Right lobe of liver (tissue), 6 donors: ENCODE results near the gene TMEM151B. TPM values are rescaled to one million over a fixed set of nuclear protein-coding genes. Genes with fewer than 3 reads are reported as not detected.

Experiments used
- ATAC-seq, 4 donors: fragments of 200-7000 bp; cut with Tn5 transposase; one replicate each; pipeline ENCODE4 v1.9.1; 2020; ENCODE audit warnings: mild to moderate bottlenecking in 4 of 4, moderate library complexity in 4 of 4
- DNase-seq, 3 donors: peaks; one replicate each; pipeline ENCODE4 v3.0.0-alpha.2; 2020
- H3K27ac ChIP-seq, 3 donors: fragments of 200-600 bp; one replicate each; pipeline ENCODE4 v1.8.0; 2022
- H3K27me3 ChIP-seq, 2 donors: fragments of 200-600 bp; one replicate each; pipeline ENCODE4 v1.8.0; 2022
- H3K36me3 ChIP-seq, 4 donors: fragments of 200-600 bp; sonication (generic) in 1 of 4; one replicate each; pipeline versions ENCODE4 v1.5.1 to v1.8.0; 2017 to 2022; ENCODE audit warnings: control low read depth in 1 of 4
- H3K4me1 ChIP-seq, 4 donors: fragments of 200-600 bp; sonication (generic) in 1 of 4; one replicate each; pipeline versions ENCODE4 v1.5.1 to v1.8.0; 2017 to 2022; ENCODE audit warnings: control low read depth in 1 of 4
- H3K4me3 ChIP-seq, 3 donors: fragments of 200-600 bp; one replicate each; pipeline ENCODE4 v1.8.0; 2022
- H3K9me3 ChIP-seq, 4 donors: fragments of 200-600 bp; sonication (generic) in 1 of 4; one replicate each; pipeline versions ENCODE4 v1.5.1 to v1.8.0; 2017 to 2022; ENCODE audit warnings: control low read depth in 1 of 4
- POLR2A ChIP-seq: fragments of 450-650 bp; IDR thresholded peaks from one replicate; pipeline ENCODE4 v1.6.1; 2017; ENCODE audit warnings: antibody characterized with exemption, mild to moderate bottlenecking
- WGBS: methylation state at CpG from one replicate; pipeline ENCODE4 v1.1.6; 2018; ENCODE audit warnings: low coverage, low lambda C conversion rate; ENCODE audit not compliant: insufficient coverage; ENCODE audit errors: missing lambda C conversion rate; 5-methylcytosine and 5-hydroxymethylcytosine counted together
- intact Hi-C, 2 donors: fragments of 100-400 bp; cut with DNase I; formaldehyde crosslinking; loops; one replicate each; pipeline versions ENCODE4 v1.11.2 to v1.14.1; 2022
- total RNA-seq, 6 experiments: library from RNA; depleted of rRNA in 2 of 6; stranded (reverse); fragments of >200 nt in 2 of 6; fragmentation: NEBNext Ultra II Directional in 3 of 6; extraction: Animal tissue kit (Norgen Biotek cat#: 25700) in 3 of 6; gene quantifications; one replicate each; pipeline versions ENCODE4 v1.1.0 to v1.2.4, GENCODE V29; 2016 to 2023
- TF ChIP-seq, protein P1 (sequence below), 4 donors: fragments of 200-600 bp in 3 of 4; fragments of 450-650 bp in 1 of 4; IDR thresholded peaks; one replicate each; pipeline versions ENCODE4 v1.5.1 to v1.8.0; 2016 to 2022; ENCODE audit warnings: antibody characterized with exemption in 4 of 4, mild to moderate bottlenecking in 2 of 4
- donor health status: DM: no; HTN: yes; CAD: no.
- donor health status: DM: no; HTN: no; CAD: no.
- donor health status: DM: no; HTN: no; CAD: no.
- donor health status: DM: no; HTN: yes; CAD: no.
- donor health status: DM: no; HTN: yes; CAD: no.

TMEM151B gene
- total RNA-seq, 6 experiments from 2014 or later = not detected

DNA sequence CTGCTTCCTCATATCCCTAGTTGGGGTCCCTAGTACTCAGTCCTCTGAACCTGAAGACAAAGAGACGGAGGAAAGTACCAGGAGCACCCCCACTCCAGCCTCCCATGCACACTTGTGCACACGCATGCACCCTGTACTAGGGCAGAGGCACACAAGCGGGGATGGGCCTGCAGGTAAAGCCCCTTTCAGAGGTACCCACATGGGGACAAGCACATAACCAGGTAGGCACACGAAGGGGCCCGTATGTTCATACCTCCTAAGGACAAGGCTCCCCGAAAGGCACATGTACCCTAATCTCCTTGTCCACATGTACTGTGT lies 1.1 kb downstream of the TMEM151B start:
- Histone ChIP-seq H3K9me3 (no peaks in the 10 kb centered on the region), H3K4me3 (no peak overlapping the region)

DNA sequence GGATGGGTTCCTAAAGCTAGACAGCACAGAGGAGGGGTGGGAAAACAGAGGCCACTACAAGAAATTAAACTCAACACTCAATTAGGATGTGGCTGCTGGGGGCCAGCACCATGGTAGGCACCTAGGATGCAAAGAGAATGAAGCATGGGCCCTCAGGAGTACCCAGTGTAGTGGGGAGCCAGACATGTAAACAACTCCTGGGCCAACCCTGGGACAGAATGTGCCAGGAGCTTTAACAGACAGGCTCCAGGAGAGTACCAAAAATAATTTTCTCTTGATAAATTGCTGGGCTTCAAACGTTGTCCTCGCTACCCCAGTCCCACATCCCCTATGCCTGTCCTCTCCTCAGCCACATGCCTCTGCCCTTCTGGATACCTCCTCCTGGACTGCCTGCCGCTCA lies 1.7 kb downstream of the TMEM151B start:
- Histone ChIP-seq H3K4me1 (peaks cover 0 to 4% (median 0%) of the 10 kb centered on the region in 4 donors), H3K27me3 (peaks cover 0 to 9% of the 10 kb centered on the region in 2 donors), H3K4me3 (no peak overlapping the region), H3K27ac (no peak overlapping the region), H3K36me3 (no peaks in the 10 kb centered on the region), H3K9me3 (no peaks in the 10 kb centered on the region)
- peak in 1 of 3 donors; percentile 13 for DNase-seq
- ATAC-seq = no peak
- no peak for TF ChIP-seq POLR2A
- TF ChIP-seq, protein P1, sequence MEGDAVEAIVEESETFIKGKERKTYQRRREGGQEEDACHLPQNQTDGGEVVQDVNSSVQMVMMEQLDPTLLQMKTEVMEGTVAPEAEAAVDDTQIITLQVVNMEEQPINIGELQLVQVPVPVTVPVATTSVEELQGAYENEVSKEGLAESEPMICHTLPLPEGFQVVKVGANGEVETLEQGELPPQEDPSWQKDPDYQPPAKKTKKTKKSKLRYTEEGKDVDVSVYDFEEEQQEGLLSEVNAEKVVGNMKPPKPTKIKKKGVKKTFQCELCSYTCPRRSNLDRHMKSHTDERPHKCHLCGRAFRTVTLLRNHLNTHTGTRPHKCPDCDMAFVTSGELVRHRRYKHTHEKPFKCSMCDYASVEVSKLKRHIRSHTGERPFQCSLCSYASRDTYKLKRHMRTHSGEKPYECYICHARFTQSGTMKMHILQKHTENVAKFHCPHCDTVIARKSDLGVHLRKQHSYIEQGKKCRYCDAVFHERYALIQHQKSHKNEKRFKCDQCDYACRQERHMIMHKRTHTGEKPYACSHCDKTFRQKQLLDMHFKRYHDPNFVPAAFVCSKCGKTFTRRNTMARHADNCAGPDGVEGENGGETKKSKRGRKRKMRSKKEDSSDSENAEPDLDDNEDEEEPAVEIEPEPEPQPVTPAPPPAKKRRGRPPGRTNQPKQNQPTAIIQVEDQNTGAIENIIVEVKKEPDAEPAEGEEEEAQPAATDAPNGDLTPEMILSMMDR (IDR thresholded peaks at IDR 0.05) = no peak
- 49% methylated on average over 2 of the region's 3 CpGs for WGBS
- intact Hi-C loops = no loop called here

More for the DNA sequence above, 1.1 kb downstream of the TMEM151B start:
- Histone ChIP-seq H3K36me3 (no peaks in the 10 kb centered on the region), H3K27ac (no peak overlapping the region), H3K27me3 (peaks cover 0 to 9% of the 10 kb centered on the region in 2 donors), H3K4me1 (peaks cover 0 to 4% (median 0%) of the 10 kb centered on the region in 4 donors)
- ATAC-seq (no peak), DNase-seq (peak in 1 of 3 donors; percentile 40)
- TF ChIP-seq, protein P1 (IDR thresholded peaks at IDR 0.05) = no peak
- TF ChIP-seq POLR2A = no peak
- 100% methylated on average over 1 of the region's 6 CpGs for WGBS
- intact Hi-C loops = no loop called here

DNA sequence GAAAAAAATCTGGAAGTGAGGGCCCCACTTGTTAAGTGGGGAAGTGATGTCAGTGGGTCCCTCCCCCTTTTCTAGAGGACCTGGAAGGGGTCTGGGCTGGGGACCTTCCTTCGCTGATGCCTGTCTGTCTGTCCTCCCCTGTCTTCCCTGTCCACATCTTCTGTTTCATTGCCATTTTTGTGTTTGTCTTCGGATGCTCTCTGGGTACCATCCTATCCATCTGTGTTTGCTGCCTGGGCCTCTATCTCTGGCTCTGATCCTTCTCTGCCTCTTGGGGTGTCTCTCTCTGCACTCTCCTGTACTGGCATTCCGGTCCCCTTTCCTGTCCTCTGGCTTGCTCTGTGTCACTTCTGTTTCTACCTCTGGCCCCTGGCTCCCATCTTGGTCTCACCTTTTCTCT lies 2.3 kb downstream of the TMEM151B start:
- Histone ChIP-seq H3K9me3 (no peaks in the 10 kb centered on the region), H3K27me3 (peaks cover 0 to 9% of the 10 kb centered on the region in 2 donors), H3K4me1 (peaks cover 0 to 4% (median 0%) of the 10 kb centered on the region in 4 donors), H3K27ac (no peak overlapping the region), H3K36me3 (no peaks in the 10 kb centered on the region), H3K4me3 (no peak overlapping the region)
- peak in 1 of 3 donors; percentile 7 for DNase-seq
- TF ChIP-seq POLR2A = no peak
- TF ChIP-seq, protein P1 (IDR thresholded peaks at IDR 0.05) = no peak
- intact Hi-C loops = no loop called here
- no peak for ATAC-seq
- 76% methylated on average over 3 of the region's 3 CpGs for WGBS

DNA sequence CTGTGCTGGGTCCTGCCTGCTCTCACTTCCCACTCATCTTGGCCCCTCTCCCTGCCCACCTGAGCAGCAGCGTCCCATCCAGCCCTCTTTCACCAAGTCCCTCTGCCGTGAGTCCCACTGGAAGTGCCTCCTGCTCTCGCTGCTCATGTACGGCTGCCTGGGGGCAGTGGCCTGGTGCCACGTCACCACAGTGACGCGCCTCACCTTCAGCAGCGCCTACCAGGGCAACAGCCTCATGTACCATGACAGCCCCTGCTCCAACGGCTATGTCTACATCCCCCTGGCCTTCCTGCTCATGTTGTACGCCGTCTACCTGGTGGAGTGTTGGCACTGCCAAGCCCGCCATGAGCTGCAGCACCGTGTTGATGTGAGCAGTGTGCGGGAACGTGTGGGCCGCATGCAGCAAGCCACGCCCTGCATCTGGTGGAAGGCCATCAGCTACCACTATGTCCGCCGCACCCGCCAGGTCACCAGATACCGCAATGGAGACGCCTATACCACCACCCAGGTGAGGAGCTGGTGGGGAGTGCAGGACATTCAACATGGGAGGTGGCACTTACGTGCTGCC lies 2.8 kb downstream of the TMEM151B start:
- Histone ChIP-seq H3K4me3 (no peak overlapping the region), H3K27ac (no peak overlapping the region), H3K36me3 (no peaks in the 10 kb centered on the region), H3K27me3 (peaks cover 0 to 9% of the 10 kb centered on the region in 2 donors), H3K9me3 (no peaks in the 10 kb centered on the region), H3K4me1 (peaks cover 0 to 4% (median 0%) of the 10 kb centered on the region in 4 donors)
- intact Hi-C loops = no loop called here
- ATAC-seq = no peak
- TF ChIP-seq POLR2A = no peak
- TF ChIP-seq, protein P1 (IDR thresholded peaks at IDR 0.05) = no peak
- WGBS = 89% methylated on average over 11 of the region's 23 CpGs
- DNase-seq = peak in 1 of 3 donors; percentile 46
